Measurements from ENCODE around the gene KCTD14. TPM values are rescaled to one million over a fixed set of nuclear protein-coding genes. Genes with fewer than 3 reads are reported as not detected.
"Not testable (repeated sequence)": the region's sequence is repeated elsewhere in the genome, so short reads cannot be mapped to it uniquely, and the experiment has no call there.

KCTD14 gene
- polyA plus RNA-seq, 1 experiment: 1.8 TPM

GRCh38 chr11:78000193-78000592, 22.9 kb downstream of the KCTD14 start:
- TF ChIP-seq CTCF (IDR thresholded peaks at IDR 0.05; ENCODE audit: insufficient read depth, low read depth, low read length): peak; percentile 75

GRCh38 chr11:77999446-78000030, 23.5 kb downstream of the KCTD14 start:
- Histone ChIP-seq H3K4me3 (ENCODE audit: low read depth, low read length) (no peak overlapping the region), H3K36me3 (ENCODE audit: control insufficient read depth, insufficient read depth, low read length) (no peaks in the 10 kb centered on the region), H3K27me3 (ENCODE audit: control insufficient read depth, insufficient read depth, low read length) (no peaks in the 10 kb centered on the region; the same call in 1 of the 2 replicates)
- POLR2A ChIA-PET: no interaction called here
- CTCF ChIA-PET: interaction anchor here (0.9 to 1.5 kb wide), 9 partner anchors 9 to 224 kb away, joined by 3 to 5 read pairs (median 4); no protein-coding TSS in a partner anchor
- DNase-seq (ENCODE audit: low read depth): no peak
- TF ChIP-seq CTCF (IDR thresholded peaks at IDR 0.05; ENCODE audit: insufficient read depth, low read depth, low read length): no peak

More at GRCh38 chr11:78000193-78000592, 22.9 kb downstream of the KCTD14 start:
- no peaks in the 10 kb centered on the region; the same call in 1 of the 2 replicates for H3K27me3 ChIP-seq (ENCODE audit: control insufficient read depth, insufficient read depth, low read length)
- CTCF ChIA-PET: interaction anchor here (0.6 to 1.5 kb wide), 11 partner anchors 8 to 224 kb away, joined by 3 to 5 read pairs (median 3); no protein-coding TSS in a partner anchor
- H3K4me3 ChIP-seq (ENCODE audit: low read depth, low read length): no peak overlapping the region
- DNase-seq (ENCODE audit: low read depth): no peak
- H3K36me3 ChIP-seq (ENCODE audit: control insufficient read depth, insufficient read depth, low read length): no peaks in the 10 kb centered on the region
- POLR2A ChIA-PET: no interaction called here

- TF ChIP-seq CTCF (IDR thresholded peaks at IDR 0.05; ENCODE audit: insufficient read depth, low read depth, low read length): no peak
- peak within 1 kb of the TSS; percentile 53 for H3K4me3 ChIP-seq (ENCODE audit: low read depth, low read length)
- CTCF ChIA-PET: interaction anchor here (0.5 to 1.7 kb wide), 7 partner anchors 9 to 175 kb away, joined by 3 to 11 read pairs (median 4); partner anchors contain the start of gene NDUFC2
- DNase-seq (ENCODE audit: low read depth): peak; percentile 100
- no peaks in the 10 kb centered on the region for H3K27me3 ChIP-seq (ENCODE audit: control insufficient read depth, insufficient read depth, low read length)
- POLR2A ChIA-PET: interaction anchor here (0.7 to 1.0 kb wide), 4 partner anchors 10 to 194 kb away, joined by 3 to 4 read pairs (median 4); partner anchors contain the start of genes KCTD21 and USP35
- H3K36me3 ChIP-seq (ENCODE audit: control insufficient read depth, insufficient read depth, low read length): peaks cover 6% of the 10 kb centered on the region
These were observed 28.4 kb downstream of the KCTD14 start, which contains the start of gene INTS4 for GRCh38 chr11:77994434-77995362. TSS of gene INTS4 (minus strand) at chr11:77994668. CDS start at chr11:77994643, 25 bp downstream.

GRCh38 chr11:77993902-77994301, 29.2 kb downstream of the KCTD14 start:
- peaks cover 6% of the 10 kb centered on the region for H3K36me3 ChIP-seq (ENCODE audit: control insufficient read depth, insufficient read depth, low read length)
- H3K4me3 ChIP-seq (ENCODE audit: low read depth, low read length): peak overlapping the region; percentile 53
- DNase-seq (ENCODE audit: low read depth): no peak
- no peak for TF ChIP-seq CTCF (IDR thresholded peaks at IDR 0.05; ENCODE audit: insufficient read depth, low read depth, low read length)
- CTCF ChIA-PET: interaction anchor here (1.0 to 1.7 kb wide), 2 partner anchors 10 to 52 kb away, joined by 3 to 11 read pairs; no protein-coding TSS in a partner anchor
- H3K27me3 ChIP-seq (ENCODE audit: control insufficient read depth, insufficient read depth, low read length): no peaks in the 10 kb centered on the region
- POLR2A ChIA-PET: no interaction called here

GRCh38 chr11:77990981-77991380, 32.1 kb downstream of the KCTD14 start:
- DNase-seq (ENCODE audit: low read depth): no peak
- no peak overlapping the region for H3K4me3 ChIP-seq (ENCODE audit: low read depth, low read length)

GRCh38 chr11:77986456-77986855, 36.6 kb downstream of the KCTD14 start:
- POLR2A ChIA-PET; DNase-seq (ENCODE audit: low read depth); H3K4me3 ChIP-seq (ENCODE audit: low read depth, low read length); H3K27me3 ChIP-seq (ENCODE audit: control insufficient read depth, insufficient read depth, low read length); H3K36me3 ChIP-seq (ENCODE audit: control insufficient read depth, insufficient read depth, low read length); CTCF ChIA-PET: not testable (repeated sequence)

More at GRCh38 chr11:77990981-77991380, 32.1 kb downstream of the KCTD14 start:
- H3K27me3 ChIP-seq (ENCODE audit: control insufficient read depth, insufficient read depth, low read length): no peaks in the 10 kb centered on the region
- H3K36me3 ChIP-seq (ENCODE audit: control insufficient read depth, insufficient read depth, low read length): peaks cover 6% of the 10 kb centered on the region
- CTCF ChIA-PET: no interaction called here
- POLR2A ChIA-PET: no interaction called here
- TF ChIP-seq CTCF (IDR thresholded peaks at IDR 0.05; ENCODE audit: insufficient read depth, low read depth, low read length): no peak
